Kidney (tissue), 14 donors: Measurements from ENCODE around the gene SLC5A10. TPM values are rescaled to one million over a fixed set of nuclear protein-coding genes. Genes with fewer than 3 reads are reported as not detected.

ENCODE experiments used
- DNase-seq, 5 donors: peaks; one replicate each; pipeline ENCODE4 v3.0.0-alpha.2; 2013 to 2020
- FAIRE-seq: peaks from 2 replicates; lab custom pipeline; 2012; peaks lifted over from hg19 to GRCh38; lab: Jason Lieb, UNC
- H3K27ac ChIP-seq, 2 donors: one replicate each; pipeline ENCODE4 v1.7.0; 2013; ENCODE audit warnings: low read depth in 2 of 2, low read length in 2 of 2, inconsistent platforms in 1 of 2
- H3K27me3 ChIP-seq: one replicate; pipeline ENCODE4 v1.7.1; 2013; ENCODE audit warnings: low read length, inconsistent platforms; ENCODE audit not compliant: control insufficient read depth, insufficient read depth
- H3K36me3 ChIP-seq, 3 donors: one replicate each; pipeline versions ENCODE4 v1.7.0 to v1.7.1; 2013; ENCODE audit warnings: low read length in 3 of 3, control low read depth in 1 of 3, inconsistent platforms in 1 of 3; ENCODE audit not compliant: insufficient read depth in 3 of 3, control insufficient read depth in 2 of 3
- H3K4me1 ChIP-seq, 3 donors: one replicate each; pipeline versions ENCODE4 v1.7.0 to v1.7.1; 2013; ENCODE audit warnings: low read length in 3 of 3, inconsistent platforms in 1 of 3, low read depth in 1 of 3; ENCODE audit not compliant: control insufficient read depth in 2 of 3, insufficient read depth in 2 of 3
- H3K4me3 ChIP-seq, 3 donors: one replicate each; pipeline versions ENCODE4 v1.7.0 to v1.8.1; 2013; ENCODE audit warnings: low read length in 3 of 3, control low read depth in 1 of 3, inconsistent platforms in 1 of 3
- H3K9ac ChIP-seq, 3 donors: one replicate each; pipeline versions ENCODE4 v1.7.0 to v1.7.1; 2013; ENCODE audit warnings: low read length in 3 of 3, control low read depth in 1 of 3, inconsistent platforms in 1 of 3
- H3K9me3 ChIP-seq, 3 donors: one replicate each; pipeline versions ENCODE4 v1.7.0 to v1.7.1; 2013; ENCODE audit warnings: low read length in 3 of 3, control low read depth in 1 of 3, inconsistent platforms in 1 of 3; ENCODE audit not compliant: control insufficient read depth in 2 of 3, insufficient read depth in 1 of 3
- CTCF ChIP-seq: IDR thresholded peaks from 3 replicates; pipeline ENCODE4 v1.5.1; 2012; ENCODE audit warnings: mild to moderate bottlenecking, moderate library complexity, borderline replicate concordance; ENCODE audit not compliant: insufficient read depth; ENCODE audit errors: extremely low read depth
- intact Hi-C: fragments of 100-400 bp; cut with DNase I; formaldehyde crosslinking; loops from one replicate; pipeline ENCODE4 v1.11.1; 2022
- polyA plus RNA-seq: library from polyadenylated mRNA; stranded (reverse); fragments of 350-450 nt; fragmentation: Illumina TruSeq; extraction: RNeasy Lipid Tissue Mini Kit (QIAGEN cat#74804); gene quantifications from one replicate; pipeline ENCODE4 v1.2.3, GENCODE V29; 2014; ENCODE audit warnings: low read depth, low replicate concordance; ENCODE audit not compliant: insufficient read depth
- total RNA-seq: library from RNA; stranded (reverse); fragmentation: NEBNext Ultra II Directional; extraction: Animal tissue kit (Norgen Biotek cat#: 25700); gene quantifications from one replicate; pipeline ENCODE4 v1.2.1, GENCODE V29; 2021
- donor health status: control.
- donor health status: control.
- donor health status: control.
- donor health status: control.
- donor health status: control.
- donor health status: DM: yes; HTN: yes; CAD: no.
- donor health status: Normal renal cell carcinoma (clear cell type).

The SLC5A10 gene
- total and polyA plus RNA-seq, 2 donors from 2014 or later = 9.7 to 16.5 TPM

DNA sequence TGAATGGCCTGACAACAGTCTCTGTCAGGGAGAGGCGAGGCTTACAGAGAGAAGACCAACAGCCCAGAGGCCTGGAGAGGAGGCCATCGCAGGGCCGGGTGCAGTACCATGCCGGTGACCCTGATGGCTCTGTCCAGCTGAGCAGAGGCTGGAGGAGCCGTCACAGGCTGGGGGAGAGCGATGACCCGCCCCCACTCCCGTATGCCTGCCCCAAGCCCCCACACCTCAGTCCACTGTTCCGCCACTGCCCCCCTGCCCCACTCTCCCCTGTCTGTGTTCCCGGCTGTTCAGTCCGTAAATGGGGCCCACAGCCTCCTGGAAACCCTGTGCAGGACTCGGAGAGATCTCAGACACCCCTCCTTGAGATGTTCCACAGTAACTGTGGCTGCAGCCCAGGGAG, 65.4 kb downstream of the SLC5A10 start:
- no peak overlapping the region for H3K27ac ChIP-seq
- intact Hi-C loops = no loop called here
- H3K4me1 ChIP-seq = no peaks in the 10 kb centered on the region
- H3K36me3 ChIP-seq = no peaks in the 10 kb centered on the region
- TF ChIP-seq CTCF = no peak
- no peak overlapping the region for H3K4me3 ChIP-seq
- no peaks in the 10 kb centered on the region for H3K27me3 ChIP-seq
- DNase-seq (peak in 1 of 5 donors; percentile 63), FAIRE-seq (no peak)
- H3K9ac ChIP-seq = no peak overlapping the region
- H3K9me3 ChIP-seq = no peaks in the 10 kb centered on the region

GRCh38 chr17:19017804-19018599, 66.0 kb downstream of the SLC5A10 start:
- H3K9me3 ChIP-seq = no peaks in the 10 kb centered on the region
- H3K4me3 ChIP-seq = no peak overlapping the region
- no peak overlapping the region for H3K9ac ChIP-seq
- H3K27me3 ChIP-seq = no peaks in the 10 kb centered on the region
- DNase-seq (peak in 1 of 5 donors; percentile 33), FAIRE-seq (no peak)
- no peak overlapping the region for H3K27ac ChIP-seq
- H3K36me3 ChIP-seq = no peaks in the 10 kb centered on the region
- TF ChIP-seq CTCF = no peak
- no peaks in the 10 kb centered on the region for H3K4me1 ChIP-seq
- intact Hi-C loops = no loop called here

- intact Hi-C loops = no loop called here
- no peak overlapping the region for H3K9ac ChIP-seq
- H3K27me3 ChIP-seq = no peaks in the 10 kb centered on the region
- TF ChIP-seq CTCF = no peak
- DNase-seq (peak in 1 of 5 donors; percentile 35), FAIRE-seq (no peak)
- no peaks in the 10 kb centered on the region for H3K4me1 ChIP-seq
- no peak overlapping the region for H3K4me3 ChIP-seq
- no peaks in the 10 kb centered on the region for H3K36me3 ChIP-seq
- H3K27ac ChIP-seq = no peak overlapping the region
- H3K9me3 ChIP-seq = no peaks in the 10 kb centered on the region
Observed at GRCh38 chr17:19018600-19018950, 66.6 kb downstream of the SLC5A10 start.
